GM19452 (cell line): Measurements from ENCODE around the gene PCDHB2.
"Not testable (repeated sequence)": the region's sequence is repeated elsewhere in the genome, so short reads cannot be mapped to it uniquely, and the experiment has no call there.

Source experiments
- ATAC-seq: cut with Tn5 transposase; IDR thresholded peaks from one replicate; pipeline ENCODE4 v1.9.1; 2021; ENCODE audit not compliant: unreplicated experiment

PCDHB2 gene

DNA sequence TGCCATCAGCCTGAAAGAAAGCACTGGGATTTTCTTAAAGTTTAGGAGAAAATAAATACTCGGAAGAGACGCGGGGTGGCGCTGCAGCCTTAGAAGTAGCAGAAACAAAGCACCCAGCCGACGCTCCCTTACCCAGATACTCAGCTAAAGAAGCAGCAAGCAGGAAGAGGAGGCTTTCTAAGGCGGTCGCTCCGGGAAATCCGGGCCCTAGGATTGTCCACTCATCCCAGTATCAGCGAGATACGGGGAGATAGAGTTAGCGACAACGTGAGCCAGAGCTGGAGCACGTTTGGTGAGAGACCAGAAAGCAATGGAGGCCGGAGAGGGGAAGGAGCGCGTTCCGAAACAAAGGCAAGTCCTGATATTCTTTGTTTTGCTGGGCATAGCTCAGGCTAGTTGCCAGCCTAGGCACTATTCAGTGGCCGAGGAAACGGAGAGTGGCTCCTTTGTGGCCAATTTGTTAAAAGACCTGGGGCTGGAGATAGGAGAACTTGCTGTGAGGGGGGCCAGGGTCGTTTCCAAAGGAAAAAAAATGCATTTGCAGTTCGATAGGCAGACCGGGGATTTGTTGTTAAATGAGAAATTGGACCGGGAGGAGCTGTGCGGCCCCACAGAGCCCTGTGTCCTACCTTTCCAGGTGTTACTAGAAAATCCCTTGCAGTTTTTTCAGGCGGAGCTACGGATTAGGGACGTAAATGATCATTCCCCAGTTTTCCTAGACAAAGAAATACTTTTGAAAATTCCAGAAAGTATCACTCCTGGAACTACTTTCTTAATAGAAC, at the start of gene PCDHB2:
Gene PCDHB2 (plus strand): TSS at position 135 of the 782 bp plus-strand sequence. CDS start 176 bp downstream, at position 311.
- ATAC-seq: no peak

DNA sequence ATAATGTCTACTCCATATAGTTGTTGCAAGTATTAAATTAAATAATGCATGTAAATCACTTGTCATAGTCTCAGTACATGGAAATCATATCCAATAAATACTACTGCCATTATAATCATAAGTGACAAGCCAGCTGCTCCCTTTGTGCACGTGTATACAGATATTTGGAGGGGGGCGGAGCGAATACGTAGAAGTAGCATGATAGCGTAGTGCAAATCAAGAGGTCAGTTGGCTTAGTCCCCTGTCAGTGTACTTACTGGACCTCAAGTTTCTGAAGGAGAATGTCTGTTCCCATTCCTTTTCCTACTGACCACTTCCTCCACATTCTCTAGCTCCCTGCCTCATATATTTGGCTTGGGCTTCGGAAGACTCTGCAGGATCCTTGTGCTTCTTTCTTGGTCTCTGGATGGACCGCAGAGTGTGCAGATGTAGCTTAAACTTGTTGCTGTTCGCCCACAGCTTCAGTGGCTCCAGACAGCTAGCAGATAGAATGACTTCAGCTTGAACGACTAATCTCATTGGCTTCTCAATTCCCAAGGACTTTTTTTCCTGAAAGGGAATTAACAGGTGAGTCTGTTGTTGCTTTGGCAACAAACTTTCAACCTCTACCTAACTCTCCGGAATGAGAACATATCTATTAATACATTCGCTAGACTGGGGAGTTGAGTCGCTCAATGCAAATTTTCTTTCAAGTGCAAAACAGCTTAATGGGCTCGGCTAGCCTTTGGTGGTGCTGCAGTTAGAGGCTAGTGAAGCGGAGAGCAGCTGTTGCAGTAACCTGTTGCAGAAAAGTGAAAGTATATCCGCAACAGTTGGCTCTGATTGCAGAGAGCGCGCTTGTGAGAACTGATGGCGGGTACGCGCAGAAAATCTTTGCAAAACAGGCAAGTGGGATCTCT, 43.5 kb upstream of the PCDHB2 start, which contains the start of gene PCDHB1:
Gene PCDHB1 (plus strand): TSS at position 753 of the 899 bp plus-strand sequence. CDS start 97 bp downstream, at position 850.
- ATAC-seq: no peak

DNA sequence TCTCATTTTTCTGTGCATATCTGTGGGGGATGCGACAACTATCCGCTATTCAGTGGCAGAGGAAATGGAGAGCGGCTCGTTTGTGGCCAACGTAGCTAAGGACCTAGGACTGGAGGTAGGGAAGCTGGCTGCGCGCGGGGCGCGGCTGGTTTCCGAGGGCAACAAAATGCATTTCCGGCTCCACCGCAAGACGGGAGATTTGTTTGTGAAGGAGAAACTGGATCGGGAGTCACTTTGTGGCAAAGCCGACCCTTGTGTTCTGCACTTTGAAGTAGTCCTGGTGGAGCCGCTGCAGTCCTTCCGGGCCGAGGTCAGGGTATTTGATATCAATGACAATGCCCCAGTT, 42.9 kb upstream of the PCDHB2 start:
- ATAC-seq: no peak

DNA sequence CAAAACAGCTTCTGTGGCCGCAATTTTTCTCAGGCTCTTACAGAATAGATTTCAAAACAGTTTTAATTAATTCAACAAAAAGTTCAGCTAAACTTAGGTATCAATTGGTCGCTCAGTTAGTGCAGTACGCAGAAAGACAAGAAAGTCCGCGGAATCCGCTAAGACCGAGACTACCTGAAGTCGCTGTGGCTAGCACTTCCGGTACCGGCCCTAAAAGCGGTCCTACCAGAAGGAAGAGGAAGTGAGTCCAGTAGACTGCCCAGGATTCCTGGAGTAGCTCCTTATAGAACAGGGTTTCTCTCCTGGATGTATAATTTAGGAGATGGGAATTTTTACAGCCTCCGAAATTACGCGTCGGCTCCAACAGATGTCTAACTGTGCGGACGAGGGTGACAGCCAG, 16.6 kb upstream of the PCDHB2 start:
- no peak for ATAC-seq

DNA sequence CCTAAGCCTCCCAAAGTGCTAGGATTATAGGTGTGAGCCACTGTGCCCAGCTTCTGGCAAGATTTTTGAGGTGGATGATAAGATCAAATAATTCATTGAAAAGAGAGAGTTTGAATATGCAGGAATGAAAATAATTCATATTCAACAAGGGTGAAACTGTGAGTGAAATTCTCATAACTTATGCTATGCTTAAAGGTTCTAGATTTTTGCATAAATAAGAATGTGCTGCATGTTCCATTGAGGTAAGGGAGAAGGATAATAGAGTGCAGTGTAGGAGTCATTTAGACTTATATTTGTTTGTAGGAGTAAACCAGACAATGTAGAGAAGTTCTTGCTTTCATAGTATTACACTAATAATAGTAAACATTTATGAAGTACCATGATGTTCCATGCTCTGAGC, 12.2 kb upstream of the PCDHB2 start:
- ATAC-seq: no peak

DNA sequence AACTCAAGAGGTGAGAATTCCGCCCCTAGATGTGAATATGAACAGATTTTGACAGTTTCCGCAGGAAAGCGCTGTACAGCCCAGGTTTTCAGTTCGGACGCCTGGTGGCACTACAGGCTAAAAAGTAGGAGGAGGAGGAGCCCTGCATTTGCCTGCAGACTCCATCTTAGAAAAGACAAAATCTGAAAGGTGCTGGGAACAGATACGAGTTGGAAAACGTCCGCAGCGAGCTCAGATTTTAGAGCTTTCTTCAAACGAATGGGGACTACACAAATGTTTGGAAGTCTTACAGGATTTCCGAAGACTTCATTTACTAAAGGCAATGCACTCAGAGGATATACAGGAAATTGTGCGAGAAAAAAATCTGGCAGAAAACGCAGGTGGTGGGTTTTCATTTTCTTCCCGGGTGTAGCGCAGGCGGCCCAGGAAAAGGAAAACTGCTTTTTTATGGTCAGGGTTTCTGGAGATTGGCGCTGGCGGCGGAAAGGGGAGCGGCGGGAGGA, 9.9 kb upstream of the PCDHB2 start:
- no peak for ATAC-seq

DNA sequence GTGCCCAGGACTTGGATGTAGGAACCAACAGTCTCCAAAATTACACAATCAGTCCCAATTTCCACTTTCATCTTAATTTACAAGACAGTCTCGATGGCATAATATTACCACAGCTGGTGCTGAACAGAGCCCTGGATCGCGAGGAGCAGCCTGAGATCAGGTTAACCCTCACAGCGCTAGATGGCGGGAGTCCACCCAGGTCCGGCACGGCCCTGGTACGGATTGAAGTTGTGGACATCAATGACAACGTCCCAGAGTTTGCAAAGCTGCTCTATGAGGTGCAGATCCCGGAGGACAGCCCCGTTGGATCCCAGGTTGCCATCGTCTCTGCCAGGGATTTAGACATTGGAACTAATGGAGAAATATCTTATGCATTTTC, 837 bp downstream of the PCDHB2 start:
- no peak for ATAC-seq

DNA sequence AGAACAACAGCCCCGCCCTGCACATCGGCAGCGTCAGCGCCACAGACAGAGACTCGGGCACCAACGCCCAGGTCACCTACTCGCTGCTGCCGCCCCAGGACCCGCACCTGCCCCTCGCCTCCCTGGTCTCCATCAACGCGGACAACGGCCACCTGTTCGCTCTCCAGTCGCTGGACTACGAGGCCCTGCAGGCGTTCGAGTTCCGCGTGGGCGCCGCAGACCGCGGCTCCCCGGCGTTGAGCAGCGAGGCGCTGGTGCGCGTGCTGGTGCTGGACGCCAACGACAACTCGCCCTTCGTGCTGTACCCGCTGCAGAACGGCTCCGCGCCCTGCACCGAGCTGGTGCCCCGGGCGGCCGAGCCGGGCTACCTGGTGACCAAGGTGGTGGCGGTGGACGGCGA, 1.8 kb downstream of the PCDHB2 start:
- not testable (repeated sequence) for ATAC-seq

DNA sequence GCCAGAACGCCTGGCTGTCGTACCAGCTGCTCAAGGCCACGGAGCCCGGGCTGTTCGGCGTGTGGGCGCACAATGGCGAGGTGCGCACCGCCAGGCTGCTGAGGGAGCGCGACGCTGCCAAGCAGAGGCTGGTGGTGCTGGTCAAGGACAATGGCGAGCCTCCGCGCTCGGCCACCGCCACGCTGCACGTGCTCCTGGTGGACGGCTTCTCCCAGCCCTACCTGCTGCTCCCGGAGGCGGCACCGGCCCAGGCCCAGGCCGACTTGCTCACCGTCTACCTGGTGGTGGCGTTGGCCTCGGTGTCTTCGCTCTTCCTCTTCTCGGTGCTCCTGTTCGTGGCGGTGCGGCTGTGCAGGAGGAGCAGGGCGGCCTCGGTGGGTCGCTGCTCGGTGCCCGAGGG, 2.2 kb downstream of the PCDHB2 start:
- not testable (repeated sequence) for ATAC-seq

DNA sequence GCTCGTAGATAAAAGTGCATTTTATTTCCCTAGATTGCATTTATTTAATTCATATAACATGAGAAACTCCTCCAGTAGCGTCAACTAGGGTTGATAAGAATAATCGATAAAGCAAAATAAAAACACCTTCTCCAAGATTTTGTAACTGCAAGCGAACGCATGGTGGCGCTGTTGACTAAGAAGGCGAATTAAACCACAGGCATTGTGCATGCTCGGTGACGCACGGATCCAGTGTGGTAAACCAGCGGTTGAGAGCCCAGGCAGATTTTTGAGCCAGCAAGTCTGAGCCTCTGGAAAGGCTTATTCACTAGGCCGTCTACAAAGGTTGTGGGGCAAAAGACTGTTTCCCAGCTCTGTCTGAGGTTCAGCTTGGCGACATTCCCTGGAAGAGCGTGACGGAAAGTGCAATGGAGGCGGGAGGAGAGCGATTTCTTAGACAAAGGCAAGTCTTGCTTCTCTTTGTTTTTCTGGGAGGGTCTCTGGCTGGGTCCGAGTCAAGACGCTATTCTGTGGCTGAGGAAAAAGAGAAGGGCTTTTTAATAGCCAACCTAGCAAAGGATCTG, 5.9 kb downstream of the PCDHB2 start, which contains the start of gene PCDHB3:
Gene PCDHB3 (plus strand): TSS at position 231 of the 563 bp plus-strand sequence. CDS start 177 bp downstream, at position 408.
- no peak for ATAC-seq

DNA sequence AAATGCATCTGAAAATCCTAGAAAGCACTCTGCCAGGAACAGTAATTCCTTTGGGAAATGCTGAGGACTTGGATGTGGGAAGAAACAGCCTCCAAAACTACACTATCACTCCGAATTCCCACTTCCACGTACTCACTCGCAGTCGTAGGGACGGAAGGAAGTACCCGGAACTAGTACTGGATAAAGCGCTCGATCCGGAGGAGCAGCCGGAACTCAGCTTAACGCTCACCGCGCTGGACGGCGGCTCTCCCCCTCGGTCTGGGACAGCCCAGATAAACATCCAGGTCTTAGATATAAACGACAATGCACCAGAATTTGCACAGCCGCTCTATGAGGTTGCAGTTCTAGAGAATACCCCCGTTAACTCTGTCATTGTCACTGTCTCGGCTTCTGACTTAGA, 6.6 kb downstream of the PCDHB2 start:
- ATAC-seq: no peak

DNA sequence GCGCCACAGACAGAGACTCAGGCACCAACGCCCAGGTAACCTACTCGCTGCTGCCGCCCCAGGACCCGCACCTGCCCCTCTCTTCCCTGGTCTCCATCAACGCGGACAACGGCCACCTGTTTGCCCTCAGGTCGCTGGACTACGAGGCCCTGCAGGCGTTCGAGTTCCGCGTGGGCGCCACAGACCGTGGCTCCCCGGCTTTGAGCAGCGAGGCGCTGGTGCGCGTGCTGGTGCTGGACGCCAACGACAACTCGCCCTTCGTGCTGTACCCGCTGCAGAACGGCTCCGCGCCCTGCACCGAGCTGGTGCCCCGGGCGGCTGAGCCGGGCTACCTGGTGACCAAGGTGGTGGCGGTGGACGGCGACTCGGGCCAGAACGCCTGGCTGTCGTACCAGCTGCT, 7.7 kb downstream of the PCDHB2 start:
- not testable (repeated sequence) for ATAC-seq

DNA sequence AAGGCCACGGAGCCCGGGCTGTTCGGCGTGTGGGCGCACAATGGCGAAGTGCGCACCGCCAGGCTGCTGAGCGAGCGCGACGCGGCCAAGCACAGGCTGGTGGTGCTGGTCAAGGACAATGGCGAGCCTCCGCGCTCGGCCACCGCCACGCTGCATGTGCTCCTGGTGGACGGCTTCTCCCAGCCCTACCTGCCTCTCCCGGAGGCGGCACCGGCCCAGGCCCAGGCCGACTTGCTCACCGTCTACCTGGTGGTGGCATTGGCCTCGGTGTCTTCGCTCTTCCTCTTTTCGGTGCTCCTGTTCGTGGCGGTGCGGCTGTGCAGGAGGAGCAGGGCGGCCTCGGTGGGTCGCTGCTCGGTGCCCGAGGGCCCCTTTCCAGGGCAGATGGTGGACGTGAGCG, 8.1 kb downstream of the PCDHB2 start:
- not testable (repeated sequence) for ATAC-seq

DNA sequence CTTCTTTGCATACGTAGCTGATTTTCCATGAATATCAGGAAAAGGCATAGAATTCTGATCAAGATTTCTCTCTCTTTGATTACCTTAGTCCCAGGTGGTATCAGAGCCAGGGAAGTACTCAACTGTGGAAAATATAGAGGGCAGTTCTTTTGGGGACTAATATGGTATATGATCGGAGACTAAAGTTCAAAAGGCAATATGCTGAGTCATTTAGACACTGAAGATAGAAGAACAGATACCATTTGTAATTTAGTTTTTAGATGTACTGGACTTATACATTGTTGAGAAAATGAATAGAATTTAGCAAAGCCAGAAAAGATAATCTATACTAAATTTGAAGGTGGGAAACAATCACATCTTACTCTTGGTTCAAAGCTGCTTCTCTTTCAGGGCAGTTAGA, 10.9 kb downstream of the PCDHB2 start:
- no peak for ATAC-seq

DNA sequence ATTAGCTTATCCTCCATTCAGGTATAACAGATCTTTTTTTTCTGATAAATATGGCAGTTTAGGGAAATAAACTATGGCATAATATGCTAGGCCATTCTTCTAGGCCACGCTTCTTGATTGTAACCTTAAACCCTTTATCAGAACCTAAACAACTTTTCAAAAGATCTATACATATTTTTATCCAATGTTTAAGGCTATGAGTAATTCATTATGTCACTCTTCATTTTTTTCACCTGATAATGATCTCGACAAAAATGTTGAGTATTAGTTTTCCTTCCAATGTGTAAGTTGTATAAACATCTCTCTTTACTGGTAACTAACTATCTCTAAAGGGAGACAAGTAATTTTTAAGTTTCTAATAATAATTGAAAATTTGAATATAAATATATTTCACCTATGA, 24.8 kb downstream of the PCDHB2 start:
- no peak for ATAC-seq

DNA sequence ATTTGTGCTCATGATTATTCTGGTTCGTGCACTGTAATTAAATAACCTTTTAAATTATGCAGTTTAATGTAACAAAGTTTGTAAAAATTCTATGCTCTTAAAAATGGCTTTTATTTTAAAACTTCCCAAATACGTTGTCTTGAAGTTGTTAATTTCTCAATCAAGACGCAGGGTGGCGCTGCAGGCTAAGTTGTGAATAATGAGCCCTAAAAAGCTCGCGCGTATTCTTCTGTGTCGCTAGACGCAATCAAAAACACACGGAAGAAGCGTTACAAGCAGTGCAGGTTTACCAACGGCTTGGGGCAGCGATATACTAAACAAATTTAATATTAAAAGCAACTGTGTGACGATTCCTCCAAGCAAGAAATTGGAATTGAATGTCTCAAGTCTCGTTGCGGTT, 27.1 kb downstream of the PCDHB2 start, which contains the start of gene PCDHB4:
Gene PCDHB4 (plus strand): TSS at position 256 of the 400 bp plus-strand sequence. CDS start 181 bp downstream, outside the sequence.
- no peak for ATAC-seq

DNA sequence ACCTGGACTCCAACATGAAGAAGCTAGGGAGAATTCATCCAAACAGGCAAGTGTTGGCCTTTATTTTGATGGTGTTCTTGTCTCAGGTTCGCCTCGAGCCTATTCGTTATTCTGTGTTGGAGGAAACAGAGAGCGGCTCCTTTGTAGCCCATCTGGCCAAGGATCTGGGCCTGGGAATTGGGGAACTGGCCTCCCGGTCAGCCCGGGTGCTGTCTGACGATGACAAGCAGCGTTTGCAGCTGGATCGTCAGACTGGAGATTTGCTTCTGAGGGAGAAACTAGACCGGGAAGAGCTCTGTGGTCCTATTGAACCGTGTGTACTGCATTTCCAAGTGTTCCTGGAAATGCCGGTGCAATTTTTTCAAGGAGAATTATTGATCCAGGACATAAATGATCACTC, 27.6 kb downstream of the PCDHB2 start:
- ATAC-seq: no peak

DNA sequence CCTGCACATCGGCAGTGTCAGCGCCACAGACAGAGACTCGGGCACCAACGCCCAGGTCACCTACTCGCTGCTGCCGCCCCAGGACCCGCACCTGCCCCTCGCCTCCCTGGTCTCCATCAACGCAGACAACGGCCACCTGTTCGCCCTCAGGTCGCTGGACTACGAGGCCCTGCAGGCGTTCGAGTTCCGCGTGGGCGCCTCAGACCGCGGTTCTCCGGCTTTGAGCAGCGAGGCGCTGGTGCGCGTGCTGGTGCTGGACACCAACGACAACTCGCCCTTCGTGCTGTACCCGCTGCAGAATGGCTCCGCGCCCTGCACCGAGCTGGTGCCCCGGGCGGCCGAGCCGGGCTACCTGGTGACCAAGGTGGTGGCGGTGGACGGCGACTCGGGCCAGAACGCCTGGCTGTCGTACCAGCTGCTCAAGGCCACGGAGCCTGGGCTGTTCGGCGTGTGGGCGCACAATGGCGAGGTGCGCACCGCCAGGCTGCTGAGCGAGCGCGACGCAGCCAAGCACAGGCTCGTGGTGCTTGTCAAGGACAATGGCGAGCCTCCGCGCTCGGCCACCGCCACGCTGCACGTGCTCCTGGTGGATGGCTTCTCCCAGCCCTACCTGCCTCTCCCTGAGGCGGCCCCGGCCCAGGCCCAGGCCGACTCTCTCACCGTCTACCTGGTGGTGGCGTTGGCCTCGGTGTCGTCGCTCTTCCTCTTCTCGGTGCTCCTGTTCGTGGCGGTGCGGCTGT, 29.2 kb downstream of the PCDHB2 start:
- ATAC-seq: not testable (repeated sequence)

DNA sequence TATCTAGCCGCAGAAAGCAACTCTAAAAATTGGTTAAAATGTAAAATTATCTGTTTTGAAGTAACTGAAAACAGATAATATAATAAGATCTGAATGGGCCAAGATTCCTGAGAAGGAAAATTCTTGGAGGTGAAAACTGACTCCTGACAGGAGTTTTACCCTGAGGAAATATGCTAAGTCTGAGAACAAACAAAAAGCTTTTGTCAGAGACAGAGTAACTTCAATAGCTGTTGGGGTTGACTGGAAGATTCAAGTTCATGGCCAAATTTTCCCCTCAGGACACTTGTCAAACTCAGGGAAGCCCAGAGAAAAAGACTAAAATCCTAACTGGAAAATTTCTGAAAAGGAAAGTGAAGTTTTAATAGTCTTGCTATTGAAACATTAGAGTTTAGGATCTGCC, 32.9 kb downstream of the PCDHB2 start:
- ATAC-seq: no peak

DNA sequence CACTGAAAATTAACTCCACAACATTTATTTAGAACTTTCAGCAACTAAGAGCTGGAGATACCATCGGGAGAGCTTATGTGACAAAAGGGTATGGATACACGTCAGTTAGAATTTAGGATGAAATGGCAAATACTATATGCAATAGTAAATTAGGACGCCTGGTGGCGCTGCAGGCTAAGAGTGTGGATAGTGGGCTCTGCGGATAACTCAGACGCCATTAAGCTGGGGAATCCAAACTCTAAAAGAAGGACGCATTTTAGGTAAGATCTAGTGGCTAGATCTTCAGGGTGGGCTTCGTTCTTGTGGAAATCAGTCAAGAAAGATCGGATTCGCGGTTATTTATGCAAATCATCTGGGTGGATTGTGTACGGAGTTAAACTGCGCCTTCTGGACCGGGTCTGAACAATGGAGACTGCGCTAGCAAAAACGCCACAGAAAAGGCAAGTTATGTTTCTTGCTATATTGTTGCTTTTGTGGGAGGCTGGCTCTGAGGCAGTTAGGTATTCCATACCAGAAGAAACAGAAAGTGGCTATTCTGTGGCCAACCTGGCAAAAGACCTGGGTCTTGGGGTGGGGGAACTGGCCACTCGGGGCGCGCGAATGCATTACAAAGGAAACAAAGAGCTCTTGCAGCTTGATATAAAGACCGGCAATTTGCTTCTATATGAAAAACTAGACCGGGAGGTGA, 40.8 kb downstream of the PCDHB2 start, which contains the start of gene PCDHB5:
Gene PCDHB5 (plus strand): TSS at position 177 of the 688 bp plus-strand sequence. CDS start 229 bp downstream, at position 406.
- no peak for ATAC-seq
